22Rv1 (cell line): Measurements from ENCODE around the gene OR2H1.

Source experiments
- H3K27ac ChIP-seq: fragments of 450-650 bp; 2 replicates; pipeline ENCODE4 v1.5.1; 2017
- ZFX ChIP-seq: fragments of 450-650 bp; IDR thresholded peaks from 2 replicates; pipeline ENCODE4 v1.6.1; 2017; ENCODE audit warnings: antibody characterized with exemption, borderline replicate concordance
- TF ChIP-seq, protein P1 (sequence below): fragments of 450-650 bp; IDR thresholded peaks from 2 replicates; pipeline ENCODE4 v1.5.1; 2017; ENCODE audit warnings: mild to moderate bottlenecking

The OR2H1 gene

DNA sequence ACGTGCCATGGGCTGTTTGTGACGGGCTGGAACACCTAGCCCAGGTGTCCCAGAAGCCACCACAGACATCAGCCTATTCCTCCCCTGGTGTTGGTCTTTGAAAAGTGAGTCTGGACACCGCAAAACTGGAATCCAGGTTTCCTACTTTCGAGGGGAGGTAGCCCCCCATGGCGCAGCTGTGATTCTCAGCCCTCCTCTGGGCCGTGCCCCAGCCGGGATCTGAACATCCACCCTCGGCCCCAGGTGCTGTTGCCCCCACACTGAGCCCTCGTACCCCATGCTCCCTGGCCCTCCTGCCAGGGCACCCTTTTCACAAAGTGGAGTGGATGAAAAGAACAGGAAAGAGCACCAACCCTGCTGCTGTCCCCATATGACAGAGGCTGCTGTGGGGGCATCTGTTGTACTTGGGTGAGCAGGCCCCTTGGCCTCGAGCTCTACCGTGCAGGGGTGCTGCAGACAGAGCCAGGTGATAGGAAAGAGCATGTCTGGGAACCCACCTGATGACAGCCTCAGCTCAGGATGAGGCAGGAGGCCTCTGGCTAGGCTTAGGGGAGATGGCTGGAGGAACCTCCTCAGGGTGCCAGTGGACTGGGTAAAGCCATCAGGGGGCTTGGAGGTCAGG is 49.6 kb downstream of the OR2H1 start:
- H3K27ac ChIP-seq = no peak overlapping the region
- TF ChIP-seq, protein P1, sequence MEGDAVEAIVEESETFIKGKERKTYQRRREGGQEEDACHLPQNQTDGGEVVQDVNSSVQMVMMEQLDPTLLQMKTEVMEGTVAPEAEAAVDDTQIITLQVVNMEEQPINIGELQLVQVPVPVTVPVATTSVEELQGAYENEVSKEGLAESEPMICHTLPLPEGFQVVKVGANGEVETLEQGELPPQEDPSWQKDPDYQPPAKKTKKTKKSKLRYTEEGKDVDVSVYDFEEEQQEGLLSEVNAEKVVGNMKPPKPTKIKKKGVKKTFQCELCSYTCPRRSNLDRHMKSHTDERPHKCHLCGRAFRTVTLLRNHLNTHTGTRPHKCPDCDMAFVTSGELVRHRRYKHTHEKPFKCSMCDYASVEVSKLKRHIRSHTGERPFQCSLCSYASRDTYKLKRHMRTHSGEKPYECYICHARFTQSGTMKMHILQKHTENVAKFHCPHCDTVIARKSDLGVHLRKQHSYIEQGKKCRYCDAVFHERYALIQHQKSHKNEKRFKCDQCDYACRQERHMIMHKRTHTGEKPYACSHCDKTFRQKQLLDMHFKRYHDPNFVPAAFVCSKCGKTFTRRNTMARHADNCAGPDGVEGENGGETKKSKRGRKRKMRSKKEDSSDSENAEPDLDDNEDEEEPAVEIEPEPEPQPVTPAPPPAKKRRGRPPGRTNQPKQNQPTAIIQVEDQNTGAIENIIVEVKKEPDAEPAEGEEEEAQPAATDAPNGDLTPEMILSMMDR = no peak
- no peak for TF ChIP-seq ZFX

- no peak overlapping the region for H3K27ac ChIP-seq
- TF ChIP-seq, protein P1 = no peak
- TF ChIP-seq ZFX = no peak
Observed at GRCh38 chr6:29507319-29507718, 50.4 kb downstream of the OR2H1 start.

- H3K27ac ChIP-seq = no peak overlapping the region
- TF ChIP-seq ZFX = no peak
- TF ChIP-seq, protein P1 = no peak
Observed at GRCh38 chr6:29509239-29509638, 52.3 kb downstream of the OR2H1 start.

DNA sequence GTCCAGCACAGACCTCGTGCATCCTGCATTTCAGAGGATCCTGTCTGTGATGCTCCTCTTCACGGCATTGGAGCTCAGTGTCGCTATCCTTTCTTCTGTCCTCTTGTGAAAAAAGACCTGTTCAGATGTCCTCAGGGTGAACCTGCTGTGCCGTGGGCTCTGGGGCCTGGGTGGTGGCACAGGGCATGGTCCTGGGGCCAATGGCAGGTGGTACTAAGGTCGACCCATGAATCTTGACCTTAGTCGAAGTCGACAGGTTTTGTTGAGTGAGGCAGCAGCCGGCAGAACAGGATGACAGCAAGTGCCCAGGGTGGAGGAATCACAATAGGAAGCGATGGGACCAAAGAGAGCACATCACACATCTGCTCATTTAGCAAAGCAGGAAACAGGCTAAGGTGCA is 52.8 kb downstream of the OR2H1 start:
- TF ChIP-seq, protein P1 = no peak
- no peak for TF ChIP-seq ZFX
- no peak overlapping the region for H3K27ac ChIP-seq

DNA sequence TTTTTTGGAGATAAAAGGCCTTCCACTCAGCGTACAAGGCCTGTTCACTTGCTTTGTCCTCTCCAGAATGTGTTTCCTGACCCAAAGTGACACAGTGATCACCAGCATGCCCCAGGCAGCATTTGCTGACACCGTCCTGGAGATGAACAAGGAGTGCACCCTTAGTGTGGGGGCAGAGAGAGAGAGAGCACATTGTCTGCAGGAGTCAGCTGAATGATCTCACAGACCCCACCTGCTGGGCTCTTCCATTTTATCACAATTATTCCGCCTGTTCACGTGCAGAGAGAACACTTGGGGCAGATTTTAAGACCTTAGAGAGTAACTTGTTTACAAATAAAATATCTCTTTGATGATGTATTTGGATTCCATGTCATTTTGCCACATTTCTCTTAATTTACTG is 53.2 kb downstream of the OR2H1 start:
- TF ChIP-seq, protein P1 = no peak
- no peak for TF ChIP-seq ZFX
- H3K27ac ChIP-seq = no peak overlapping the region

DNA sequence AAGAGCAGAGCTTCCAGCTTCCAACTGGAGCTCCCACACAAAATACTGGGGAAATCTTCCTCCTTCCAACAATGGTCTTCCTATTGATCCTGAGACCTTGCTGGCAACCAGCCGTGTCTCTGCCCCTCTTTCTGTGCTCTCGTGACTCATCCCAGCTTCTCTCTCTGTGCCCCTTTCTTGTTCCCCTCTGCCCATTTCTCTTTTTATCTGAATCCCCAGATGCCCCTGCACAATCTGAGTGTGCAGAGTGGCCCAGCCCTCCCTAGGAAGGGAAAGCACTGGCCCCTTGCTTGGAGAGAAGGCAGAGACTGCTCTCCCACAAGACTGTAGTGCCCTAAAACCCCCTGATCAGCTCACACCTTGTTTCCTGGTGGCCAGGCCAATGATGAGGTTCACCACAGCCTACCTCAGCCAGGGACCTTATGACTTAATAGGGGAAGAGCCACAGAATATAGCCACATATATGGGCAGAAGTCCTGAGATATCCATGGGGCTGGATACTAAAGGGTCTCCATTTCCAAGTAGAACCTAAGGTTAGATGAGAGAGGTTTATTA is 53.9 kb downstream of the OR2H1 start:
- TF ChIP-seq, protein P1 = no peak
- no peak for TF ChIP-seq ZFX
- no peak overlapping the region for H3K27ac ChIP-seq
